SK-N-SH (cell line): ENCODE results near the gene AKAP6.

ENCODE experiments used
- CTCF ChIP-seq: fragments of 200-600 bp; sonication (generic); IDR thresholded peaks from 2 replicates; pipeline ENCODE4 v1.6.1; 2017; ENCODE audit warnings: antibody characterized with exemption, mild to moderate bottlenecking, moderate library complexity
- FOXM1 ChIP-seq: IDR thresholded peaks from 2 replicates; pipeline ENCODE4 v1.4.0; 2012; ENCODE audit warnings: low read depth, mild to moderate bottlenecking
- RFX5 ChIP-seq: IDR thresholded peaks from 2 replicates; pipeline ENCODE4 v1.6.1; 2012; ENCODE audit warnings: mild to moderate bottlenecking, improper control_type of control experiment, low read length

GRCh38 chr14:32694795-32695449 is 365.8 kb downstream of the AKAP6 start:
- no peak for TF ChIP-seq CTCF
- no peak for TF ChIP-seq FOXM1
- no peak for TF ChIP-seq RFX5
